HepG2 (cell line): ENCODE measurements around the gene VAV2. TPM values are rescaled to one million over a fixed set of nuclear protein-coding genes. Genes with fewer than 3 reads are reported as not detected.

Experiments
- ATAC-seq: fragments of 200-7000 bp; cut with Tn5 transposase; 3 replicates; pipeline ENCODE4 v1.9.1; 2020; ENCODE audit warnings: mild to moderate bottlenecking, moderate library complexity
- BruUV-seq: library from RNA; stranded (reverse); fragments of 400-500 nt; replicated peaks from 2 replicates; lab custom pipeline; 2021; lab: Mats Ljungman, UMichigan
- CTCF ChIA-PET: fragments of 300-600 bp; formaldehyde crosslinking; extraction: SDS; loops from one replicate; lab custom pipeline; 2021; ENCODE audit warnings: low total read pairs, inconsistent platforms, low intra/inter-chr PET ratio; lab: Yijun Ruan, JAX
- POLR2A ChIA-PET: fragments of 350-600 bp; sonication (Branson Sonifier 250); formaldehyde crosslinking; loops from one replicate; lab custom pipeline; 2020; ENCODE audit warnings: antibody characterized with exemption, inconsistent platforms; lab: Yijun Ruan, JAX
- DNase-seq: peaks from one replicate; pipeline ENCODE4 v3.0.0-alpha.2; 2015; ENCODE audit warnings: low spot score
- FAIRE-seq: peaks from 3 replicates; lab custom pipeline; 2011; peaks lifted over from hg19 to GRCh38; lab: Jason Lieb, UNC
- H2AFZ ChIP-seq: one replicate; pipeline ENCODE4 v1.6.1; 2011; ENCODE audit warnings: low read length, inconsistent platforms
- H3K27ac ChIP-seq: fragments of 300-600 bp; 3 replicates; pipeline ENCODE4 v1.8.0; 2011; ENCODE audit warnings: mixed run types, mild to moderate bottlenecking, mixed read lengths, low read length, inconsistent platforms; ENCODE audit not compliant: insufficient read depth; ENCODE audit errors: extremely low read length
- H3K27me3 ChIP-seq, 2 experiments: fragments of 200-600 bp in 1 of 2; 2 replicates in 1 of 2; 3 replicates in 1 of 2; pipeline versions ENCODE4 v1.6.0 to v1.8.0; 2011; ENCODE audit warnings: low read length in 2 of 2, mild to moderate bottlenecking in 2 of 2, moderate library complexity in 2 of 2, inconsistent platforms in 1 of 2; ENCODE audit not compliant: insufficient read depth in 2 of 2, control insufficient read depth in 1 of 2
- H3K36me3 ChIP-seq, 2 experiments: fragments of 200-600 bp in 1 of 2; replicated peaks in 1 of 2; 2 replicates in 1 of 2; 3 replicates in 1 of 2; pipeline versions ENCODE4 v1.5.1 to v1.8.0; 2011; ENCODE audit warnings: low read length in 2 of 2, inconsistent platforms in 1 of 2; ENCODE audit not compliant: insufficient read depth in 2 of 2, control insufficient read depth in 1 of 2
- H3K4me1 ChIP-seq: 2 replicates; pipeline ENCODE4 v1.5.1; 2012; ENCODE audit warnings: low read length, inconsistent platforms; ENCODE audit not compliant: insufficient read depth
- H3K4me2 ChIP-seq: 2 replicates; pipeline ENCODE4 v1.6.0; 2011; ENCODE audit warnings: low read depth, low read length, inconsistent platforms
- H3K4me3 ChIP-seq, 3 experiments: fragments of 200-600 bp in 1 of 3; sonication (generic), shearing (Covaris generic) in 1 of 3; replicated peaks in 1 of 3; 2 replicates each; pipeline ENCODE4 v1.5.1; 2011 to 2016; ENCODE audit warnings: low read length in 3 of 3, inconsistent platforms in 2 of 3, low read depth in 2 of 3, mild to moderate bottlenecking in 2 of 3, control low read depth in 1 of 3, mixed read lengths in 1 of 3; ENCODE audit not compliant: insufficient read depth in 1 of 3
- H3K79me2 ChIP-seq: one replicate; pipeline ENCODE4 v1.6.1; 2011; ENCODE audit warnings: low read length, inconsistent platforms; ENCODE audit not compliant: insufficient read depth
- H3K9ac ChIP-seq: 2 replicates; pipeline ENCODE4 v1.6.0; 2011; ENCODE audit warnings: mild to moderate bottlenecking, low read depth, low read length, inconsistent platforms; ENCODE audit not compliant: insufficient read depth
- H3K9me3 ChIP-seq: 2 replicates; pipeline ENCODE4 v1.5.1; 2012; ENCODE audit warnings: mild to moderate bottlenecking, low read length
- H4K20me1 ChIP-seq: 2 replicates; pipeline ENCODE4 v1.6.0; 2011; ENCODE audit warnings: inconsistent platforms, mild to moderate bottlenecking, low read length, moderate library complexity; ENCODE audit not compliant: insufficient read depth
- ZNF878 ChIP-seq: sonication (generic); formaldehyde crosslinking; IDR thresholded peaks from 2 replicates; pipeline ENCODE4 v1.8.1; 2023; ENCODE audit warnings: mild to moderate bottlenecking, missing genetic modification reagents, moderate library complexity
- WGBS: methylation state at CpG from one replicate; pipeline ENCODE4 v1.1.6; 2017; ENCODE audit warnings: low lambda C conversion rate; 5-methylcytosine and 5-hydroxymethylcytosine counted together
- in situ Hi-C: cut with HindIII; loops from 2 replicates; pipeline ENCODE4 v1.10.0; 2017; ENCODE audit warnings: low pct_unique_long_range_greater_than_20kb; ENCODE audit not compliant: extremely low pct_ligation_motif_present
- intact Hi-C: fragments of 100-400 bp; cut with micrococcal nuclease; formaldehyde crosslinking; loops from one replicate; pipeline ENCODE4 v1.10.0; 2022; ENCODE audit not compliant: unreplicated experiment
- polyA plus RNA-seq, 8 experiments: library from polyadenylated mRNA; depleted of rRNA in 3 of 8; stranded (reverse) in 7 of 8; unstranded in 1 of 8; fragments of >200 nt; fragmentation: Illumina TruSeq in 4 of 8; extraction: Trizol in 4 of 8; gene quantifications; 2 replicates each; pipeline versions ENCODE4 v1.2.1 to v1.2.3, GENCODE V29; 2011 to 2016; ENCODE audit warnings: low read depth in 4 of 8, missing spikeins in 1 of 8, mixed read lengths in 1 of 8; ENCODE audit not compliant: insufficient read depth in 1 of 8
- total RNA-seq, 5 experiments: library from RNA; depleted of rRNA; stranded (reverse); fragments of >200 nt; fragmentation: Illumina TruSeq; extraction: Trizol; gene quantifications; 2 replicates each; pipeline ENCODE4 v1.2.3, GENCODE V29; 2016; ENCODE audit warnings: low read depth in 1 of 5
- TF ChIP-seq, protein P1 (sequence below): sonication (generic); formaldehyde crosslinking; IDR thresholded peaks from 2 replicates; pipeline ENCODE4 v1.5.0; 2020; ENCODE audit warnings: missing genetic modification reagents
- TF ChIP-seq, protein P2 (sequence below): sonication (generic); formaldehyde crosslinking; IDR thresholded peaks from 2 replicates; pipeline ENCODE4 v1.5.1; 2020; ENCODE audit warnings: mild to moderate bottlenecking, missing genetic modification reagents, moderate library complexity

The VAV2 gene
- total and polyA plus RNA-seq, 2 of the 13 experiments (the other 11 are each of a cell fraction or from before 2014, with no cell fraction given) = 22.5 to 22.9 TPM

- TF ChIP-seq, protein P1, sequence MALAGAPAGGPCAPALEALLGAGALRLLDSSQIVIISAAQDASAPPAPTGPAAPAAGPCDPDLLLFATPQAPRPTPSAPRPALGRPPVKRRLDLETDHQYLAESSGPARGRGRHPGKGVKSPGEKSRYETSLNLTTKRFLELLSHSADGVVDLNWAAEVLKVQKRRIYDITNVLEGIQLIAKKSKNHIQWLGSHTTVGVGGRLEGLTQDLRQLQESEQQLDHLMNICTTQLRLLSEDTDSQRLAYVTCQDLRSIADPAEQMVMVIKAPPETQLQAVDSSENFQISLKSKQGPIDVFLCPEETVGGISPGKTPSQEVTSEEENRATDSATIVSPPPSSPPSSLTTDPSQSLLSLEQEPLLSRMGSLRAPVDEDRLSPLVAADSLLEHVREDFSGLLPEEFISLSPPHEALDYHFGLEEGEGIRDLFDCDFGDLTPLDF (CRISPR knock-in tag) = no peak
Observed at GRCh38 chr9:133932181-133932580, 59.9 kb downstream of the VAV2 start (continued).

DNA sequence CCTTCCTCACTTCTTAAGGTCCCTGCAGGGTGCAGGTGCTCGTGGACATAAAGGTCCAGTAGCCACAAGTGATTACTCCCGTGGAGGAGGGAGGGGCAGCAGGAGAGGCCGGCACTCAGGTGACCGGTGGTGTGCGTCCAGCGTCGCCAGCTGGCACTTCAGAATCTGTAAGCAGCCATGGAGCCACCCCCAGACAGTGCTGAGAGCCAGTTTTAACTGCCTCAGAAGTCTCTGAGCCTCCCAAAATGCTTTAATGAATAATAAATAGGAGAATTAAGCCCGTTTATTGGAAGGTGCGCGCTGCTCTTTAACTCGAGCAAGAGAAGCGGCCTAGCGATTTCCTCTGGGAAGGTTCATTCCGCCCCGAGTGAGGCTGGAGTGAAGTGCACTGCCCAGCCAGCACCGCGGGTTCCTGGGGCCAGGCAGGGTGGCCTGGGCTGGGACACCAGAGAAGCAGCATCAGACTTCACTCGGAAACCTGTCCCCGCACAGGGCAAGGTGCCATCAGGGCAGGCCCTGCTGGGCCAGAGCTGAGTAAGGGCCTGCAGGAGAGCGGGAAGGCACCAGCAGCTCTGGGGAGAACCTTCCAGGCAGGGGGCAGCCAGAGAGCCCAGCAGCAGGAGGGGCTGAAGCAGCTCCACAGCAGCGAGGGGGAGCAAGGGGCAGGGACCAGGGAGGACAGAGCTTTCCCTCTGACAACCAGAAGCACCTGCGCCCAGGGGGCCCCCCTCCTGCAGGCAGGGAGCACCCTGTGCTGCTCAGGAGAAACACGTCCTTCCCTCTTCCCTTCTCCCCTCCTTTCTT is 61.2 kb downstream of the VAV2 start:
- Histone ChIP-seq H3K79me2 (peaks cover 35% of the 10 kb centered on the region), H3K4me3 (no peak overlapping the region), H2AFZ (no peak overlapping the region), H3K4me1 (peaks cover 18% of the 10 kb centered on the region), H3K9me3 (no peaks in the 10 kb centered on the region), H3K9ac (no peak overlapping the region), H3K4me2 (no peak overlapping the region), H3K36me3 (peaks cover 9 to 40% of the 10 kb centered on the region in 2 experiments), H4K20me1 (peaks cover 19% of the 10 kb centered on the region; the same call in 1 of the 2 replicates), H3K27ac (no peak overlapping the region), H3K27me3 (no peaks in the 10 kb centered on the region)
- TF ChIP-seq, protein P2, sequence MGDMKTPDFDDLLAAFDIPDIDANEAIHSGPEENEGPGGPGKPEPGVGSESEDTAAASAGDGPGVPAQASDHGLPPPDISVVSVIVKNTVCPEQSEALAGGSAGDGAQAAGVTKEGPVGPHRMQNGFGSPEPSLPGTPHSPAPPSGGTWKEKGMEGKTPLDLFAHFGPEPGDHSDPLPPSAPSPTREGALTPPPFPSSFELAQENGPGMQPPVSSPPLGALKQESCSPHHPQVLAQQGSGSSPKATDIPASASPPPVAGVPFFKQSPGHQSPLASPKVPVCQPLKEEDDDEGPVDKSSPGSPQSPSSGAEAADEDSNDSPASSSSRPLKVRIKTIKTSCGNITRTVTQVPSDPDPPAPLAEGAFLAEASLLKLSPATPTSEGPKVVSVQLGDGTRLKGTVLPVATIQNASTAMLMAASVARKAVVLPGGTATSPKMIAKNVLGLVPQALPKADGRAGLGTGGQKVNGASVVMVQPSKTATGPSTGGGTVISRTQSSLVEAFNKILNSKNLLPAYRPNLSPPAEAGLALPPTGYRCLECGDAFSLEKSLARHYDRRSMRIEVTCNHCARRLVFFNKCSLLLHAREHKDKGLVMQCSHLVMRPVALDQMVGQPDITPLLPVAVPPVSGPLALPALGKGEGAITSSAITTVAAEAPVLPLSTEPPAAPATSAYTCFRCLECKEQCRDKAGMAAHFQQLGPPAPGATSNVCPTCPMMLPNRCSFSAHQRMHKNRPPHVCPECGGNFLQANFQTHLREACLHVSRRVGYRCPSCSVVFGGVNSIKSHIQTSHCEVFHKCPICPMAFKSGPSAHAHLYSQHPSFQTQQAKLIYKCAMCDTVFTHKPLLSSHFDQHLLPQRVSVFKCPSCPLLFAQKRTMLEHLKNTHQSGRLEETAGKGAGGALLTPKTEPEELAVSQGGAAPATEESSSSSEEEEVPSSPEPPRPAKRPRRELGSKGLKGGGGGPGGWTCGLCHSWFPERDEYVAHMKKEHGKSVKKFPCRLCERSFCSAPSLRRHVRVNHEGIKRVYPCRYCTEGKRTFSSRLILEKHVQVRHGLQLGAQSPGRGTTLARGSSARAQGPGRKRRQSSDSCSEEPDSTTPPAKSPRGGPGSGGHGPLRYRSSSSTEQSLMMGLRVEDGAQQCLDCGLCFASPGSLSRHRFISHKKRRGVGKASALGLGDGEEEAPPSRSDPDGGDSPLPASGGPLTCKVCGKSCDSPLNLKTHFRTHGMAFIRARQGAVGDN (CRISPR knock-in tag) = peak; percentile 10; the same call in 1 of the 2 replicates
- TF ChIP-seq ZNF878 = no peak
- ChIA-PET POLR2A (no interaction called here), CTCF (no interaction called here)
- FAIRE-seq (no peak), ATAC-seq (no peak; the same call in 2 of the 3 replicates), DNase-seq (no peak)
- WGBS = 87% methylated on average over 17 of the region's 23 CpGs
- in situ Hi-C loops = no loop called here
- no TSS peak for BruUV-seq
- intact Hi-C loops = no loop called here
